Osteoblast (primary cell): ENCODE measurements around the gene CHSY1. TPM values are rescaled to one million over a fixed set of nuclear protein-coding genes. Genes with fewer than 3 reads are reported as not detected.

Experiments used
- DNase-seq: peaks from one replicate; pipeline ENCODE4 v3.0.0; 2011; ENCODE audit warnings: low spot score, mixed read lengths; ENCODE audit not compliant: insufficient read length; ENCODE audit errors: missing footprints
- H2AFZ ChIP-seq: 2 replicates; pipeline ENCODE4 v1.6.0; 2011; ENCODE audit warnings: mild to moderate bottlenecking, low read length
- H3K27ac ChIP-seq: 2 replicates; pipeline ENCODE4 v1.5.1; 2011; ENCODE audit warnings: mild to moderate bottlenecking, low read depth, low read length, moderate library complexity
- H3K27me3 ChIP-seq: 2 replicates; pipeline ENCODE4 v1.6.0; 2012; ENCODE audit warnings: mild to moderate bottlenecking, control low read depth, inconsistent platforms, low read length, moderate library complexity; ENCODE audit not compliant: insufficient read depth
- H3K36me3 ChIP-seq: 2 replicates; pipeline ENCODE4 v1.5.1; 2011; ENCODE audit warnings: mild to moderate bottlenecking, low read length, control low read depth, moderate library complexity; ENCODE audit not compliant: insufficient read depth
- H3K4me1 ChIP-seq: 2 replicates; pipeline ENCODE4 v1.5.1; 2011; ENCODE audit warnings: mild to moderate bottlenecking, low read length, control low read depth, moderate library complexity; ENCODE audit not compliant: insufficient read depth
- H3K4me2 ChIP-seq: 2 replicates; pipeline ENCODE4 v1.6.0; 2011; ENCODE audit warnings: mild to moderate bottlenecking, low read length; ENCODE audit not compliant: insufficient read depth
- H3K4me3 ChIP-seq: fragments of 200-600 bp; sonication (generic); 3 replicates; pipeline ENCODE4 v1.5.1; 2012; ENCODE audit warnings: mild to moderate bottlenecking, low read length, inconsistent platforms; ENCODE audit not compliant: insufficient read depth
- H3K79me2 ChIP-seq: 2 replicates; pipeline ENCODE4 v1.6.0; 2012; ENCODE audit warnings: mild to moderate bottlenecking, low read length, control low read depth, inconsistent platforms; ENCODE audit not compliant: insufficient read depth
- H3K9me3 ChIP-seq: 2 replicates; pipeline ENCODE4 v1.5.1; 2011; ENCODE audit warnings: low read depth, low read length, control low read depth
- H4K20me1 ChIP-seq: 2 replicates; pipeline ENCODE4 v1.6.0; 2012; ENCODE audit warnings: mild to moderate bottlenecking, low read length, control low read depth; ENCODE audit not compliant: insufficient read depth
- CTCF ChIP-seq: IDR thresholded peaks from 2 replicates; pipeline ENCODE4 v1.5.1; 2011; ENCODE audit warnings: mild to moderate bottlenecking, low read depth, low read length, moderate library complexity; ENCODE audit errors: extremely low read depth
- total RNA-seq: library from RNA; depleted of rRNA; stranded (reverse); fragments of >200 nt; gene quantifications from 2 replicates; pipeline ENCODE4 v1.2.3, GENCODE V29; 2012

Gene CHSY1
- total RNA-seq, 1 donor, result 39.1 TPM

DNA sequence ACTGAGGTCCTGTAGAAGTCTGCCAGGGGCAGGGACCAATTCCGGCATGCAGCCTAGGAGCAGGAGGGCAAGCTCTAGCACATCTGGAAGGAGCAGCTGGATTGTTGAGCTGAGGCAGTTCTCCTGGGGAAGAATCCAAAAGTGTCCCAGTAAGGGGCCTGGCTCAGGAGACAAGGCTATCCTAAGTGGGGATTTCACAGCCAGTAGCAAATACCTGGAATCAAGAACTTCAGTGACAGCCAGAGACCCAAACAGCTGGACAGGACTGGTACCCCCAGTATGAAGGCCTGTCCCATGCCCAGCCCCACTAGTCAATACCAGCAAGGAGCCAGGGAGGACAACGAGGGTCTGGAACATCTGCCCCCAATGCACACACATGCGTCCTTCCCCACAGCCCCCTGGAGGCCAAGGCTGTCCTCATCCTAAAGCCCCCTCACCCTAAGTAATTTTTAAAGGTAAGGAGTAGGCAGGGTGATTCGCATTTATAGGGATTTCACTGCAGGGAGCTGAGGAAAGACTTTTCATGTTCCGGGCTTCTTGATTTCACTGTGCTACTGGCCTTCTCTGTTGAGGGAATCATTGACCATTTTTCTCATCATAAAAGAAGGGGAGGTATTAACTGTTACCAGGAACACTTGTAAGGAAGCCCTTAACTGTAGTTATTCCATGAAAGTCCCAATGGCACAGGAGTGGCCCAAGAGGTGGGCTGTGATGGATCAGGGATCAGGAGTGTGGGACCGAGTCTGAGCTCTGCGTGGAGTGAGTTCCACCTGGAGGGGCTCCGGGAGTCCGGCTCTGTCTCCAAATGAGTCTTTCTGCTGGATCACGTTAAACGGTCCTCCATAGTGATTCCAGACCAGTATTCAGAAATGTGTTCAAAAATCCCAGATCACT lies 2.6 kb upstream of the CHSY1 start:
- Histone ChIP-seq H3K27me3 (no peaks in the 10 kb centered on the region), H3K4me1 (peaks cover 28% of the 10 kb centered on the region), H3K79me2 (peaks cover 17% of the 10 kb centered on the region), H3K27ac (no peak overlapping the region), H3K36me3 (no peaks in the 10 kb centered on the region), H4K20me1 (peaks cover 14% of the 10 kb centered on the region), H3K9me3 (no peaks in the 10 kb centered on the region), H3K4me3 (no peak overlapping the region), H2AFZ (no peak overlapping the region), H3K4me2 (no peak overlapping the region)
- no peak for TF ChIP-seq CTCF
- no peak for DNase-seq

GRCh38 chr15:101252836-101253235 lies 988 bp upstream of the CHSY1 start:
- Histone ChIP-seq H4K20me1 (peaks cover 25% of the 10 kb centered on the region), H3K79me2 (peaks cover 32% of the 10 kb centered on the region), H3K27me3 (no peaks in the 10 kb centered on the region), H3K4me1 (peaks cover 25% of the 10 kb centered on the region), H3K27ac (peak overlapping the region; percentile 82), H3K4me2 (peak overlapping the region; percentile 91), H3K4me3 (peak overlapping the region; percentile 81), H3K36me3 (peaks cover 8% of the 10 kb centered on the region), H3K9me3 (no peaks in the 10 kb centered on the region), H2AFZ (peak overlapping the region; percentile 65)
- TF ChIP-seq CTCF, result no peak
- DNase-seq, result no peak

- Histone ChIP-seq H3K27me3 (no peaks in the 10 kb centered on the region), H3K36me3 (peaks cover 12% of the 10 kb centered on the region), H3K9me3 (no peaks in the 10 kb centered on the region), H2AFZ (no peak overlapping the region), H3K4me1 (peaks cover 33% of the 10 kb centered on the region), H3K4me3 (peak overlapping the region; percentile 81), H3K27ac (peak overlapping the region; percentile 85), H4K20me1 (peaks cover 33% of the 10 kb centered on the region), H3K4me2 (peak overlapping the region; percentile 95), H3K79me2 (peaks cover 49% of the 10 kb centered on the region)
- no peak for TF ChIP-seq CTCF
- DNase-seq, result peak; percentile 94
Observed at GRCh38 chr15:101250873-101251829, 697 bp downstream of the CHSY1 start.
